OCI-LY3 (cell line): ENCODE data around the gene PTAR1.
A peak's percentile ranks its signal among the peaks of the same experiment; 100 is the strongest.

Experiments used
- CTCF ChIP-seq: fragments of 200-600, 300-600 bp; sonication (generic); IDR thresholded peaks from 2 replicates; pipeline ENCODE4 v1.5.1; 2014; ENCODE audit warnings: antibody characterized with exemption, low read length, low read depth
- EZH2phosphoT487 ChIP-seq: fragments of 200-600 bp; shearing (Covaris generic); IDR thresholded peaks from 2 replicates; pipeline ENCODE4 v1.6.1; 2018; ENCODE audit warnings: antibody characterized with exemption, mixed run types, low read depth

- TF ChIP-seq CTCF, result peak; percentile 36
- TF ChIP-seq EZH2phosphoT487, result no peak
Measured at GRCh38 chr9:69672596-69673310, 87.1 kb downstream of the PTAR1 start.
